Mucosa of gallbladder (tissue), 1 donor: ENCODE measurements around the gene CACNA1C. TPM values are rescaled to one million over a fixed set of nuclear protein-coding genes. Genes with fewer than 3 reads are reported as not detected.

ENCODE experiments used
- DNase-seq: peaks from one replicate; pipeline ENCODE4 v3.0.0-alpha.2; 2020; ENCODE audit warnings: low spot score
- total RNA-seq: library from RNA; stranded (reverse); gene quantifications from one replicate; pipeline ENCODE4 v1.2.1, GENCODE V29; 2021
- donor health status: DM: no; HTN: no; CAD: no.

The CACNA1C gene
- total RNA-seq, 1 donor from 2014 or later = 19.3 TPM

- peak; percentile 58 for DNase-seq
Measured at GRCh38 chr12:2338991-2339431, 286.2 kb downstream of the CACNA1C start.

- DNase-seq = no peak
Measured at GRCh38 chr12:2341051-2341751, 288.4 kb downstream of the CACNA1C start.

- DNase-seq = no peak
Measured at GRCh38 chr12:2341871-2342270, 289.1 kb downstream of the CACNA1C start.

- no peak for DNase-seq
Measured at GRCh38 chr12:2343681-2344080, 290.9 kb downstream of the CACNA1C start.

GRCh38 chr12:2344476-2344875 lies 291.7 kb downstream of the CACNA1C start:
- DNase-seq = no peak

- no peak for DNase-seq
Measured at GRCh38 chr12:2344885-2345284, 292.1 kb downstream of the CACNA1C start.

- no peak for DNase-seq
Measured at GRCh38 chr12:2345902-2346301, 293.1 kb downstream of the CACNA1C start.

GRCh38 chr12:2346416-2346815 lies 293.6 kb downstream of the CACNA1C start:
- no peak for DNase-seq

- no peak for DNase-seq
Measured at GRCh38 chr12:2347137-2347843, 294.5 kb downstream of the CACNA1C start.

- DNase-seq = no peak
Measured at GRCh38 chr12:2347844-2348481, 295.2 kb downstream of the CACNA1C start.

GRCh38 chr12:2348482-2348852 lies 295.7 kb downstream of the CACNA1C start:
- no peak for DNase-seq

- DNase-seq = no peak
Measured at GRCh38 chr12:2351161-2351560, 298.4 kb downstream of the CACNA1C start.

- no peak for DNase-seq
Measured at GRCh38 chr12:2352203-2352602, 299.4 kb downstream of the CACNA1C start.

GRCh38 chr12:2353281-2353680 lies 300.5 kb downstream of the CACNA1C start:
- no peak for DNase-seq

GRCh38 chr12:2353691-2354090 lies 300.9 kb downstream of the CACNA1C start:
- no peak for DNase-seq

GRCh38 chr12:2354151-2354991 lies 301.6 kb downstream of the CACNA1C start:
- DNase-seq = no peak

GRCh38 chr12:2355198-2355597 lies 302.4 kb downstream of the CACNA1C start:
- no peak for DNase-seq

- no peak for DNase-seq
Measured at GRCh38 chr12:2355604-2356003, 302.8 kb downstream of the CACNA1C start.

GRCh38 chr12:2356601-2357125 lies 303.9 kb downstream of the CACNA1C start:
- DNase-seq = no peak

- DNase-seq = no peak
Measured at GRCh38 chr12:2358986-2359658, 306.3 kb downstream of the CACNA1C start.
